ENCODE results near the gene KRT86. TPM values are rescaled to one million over a fixed set of nuclear protein-coding genes. Genes with fewer than 3 reads are reported as not detected.

KRT86 gene
- total RNA-seq, 4 donors from 2014 or later: 3.6 TPM; not detected in 3

GRCh38 chr12:52331039-52331438, 56.6 kb downstream of the KRT86 start:
- intact Hi-C loops (cut with DNase I; ENCODE audit: low total_unique reads): no loop called here
- Histone ChIP-seq H3K4me3 (no peak overlapping the region), H3K27ac (no peak overlapping the region), H3K9me3 (no peaks in the 10 kb centered on the region), H3K36me3 (no peaks in the 10 kb centered on the region), H3K4me1 (peaks cover 0 to 8% (median 0%) of the 10 kb centered on the region in 4 donors), H3K27me3 (no peaks in the 10 kb centered on the region)
- TF ChIP-seq POLR2AphosphoS5 (IDR thresholded peaks at IDR 0.05) (no peak), CTCF (IDR thresholded peaks at IDR 0.05) (no peak), POLR2A (IDR thresholded peaks at IDR 0.05) (no peak), EP300 (IDR thresholded peaks at IDR 0.05; ENCODE audit: low read depth) (no peak)
- DNase-seq: no peak
- 85% methylated on average over 1 of the region's 1 CpG; no CpG with 5 or more reads in 1 of the 2 donors for WGBS, 2 donors (ENCODE audit: low coverage in 1 of 2)
- in situ Hi-C loops (cut with MboI; ENCODE audit: low pct_ligation_motif_present in 1 of 4, low pct_unique_long_range_greater_than_20kb in 1 of 4, low sequenced_read_pairs in 3 of 4): no loop called here

GRCh38 chr12:52331833-52332232, 57.4 kb downstream of the KRT86 start:
- intact Hi-C loops (cut with DNase I; ENCODE audit: low total_unique reads) (no loop called here), in situ Hi-C loops (cut with MboI; ENCODE audit: low pct_ligation_motif_present in 1 of 4, low pct_unique_long_range_greater_than_20kb in 1 of 4, low sequenced_read_pairs in 3 of 4) (no loop called here)
- TF ChIP-seq EP300 (IDR thresholded peaks at IDR 0.05; ENCODE audit: low read depth) (no peak), POLR2A (IDR thresholded peaks at IDR 0.05) (no peak), POLR2AphosphoS5 (IDR thresholded peaks at IDR 0.05) (no peak), CTCF (IDR thresholded peaks at IDR 0.05) (no peak)
- H3K27ac ChIP-seq: no peak overlapping the region
- H3K4me1 ChIP-seq: peaks cover 0 to 8% (median 0%) of the 10 kb centered on the region in 4 donors
- H3K4me3 ChIP-seq: no peak overlapping the region
- H3K9me3 ChIP-seq: peaks cover 0 to 1% of the 10 kb centered on the region in 2 donors
- no peaks in the 10 kb centered on the region for H3K36me3 ChIP-seq
- peaks cover 2% of the 10 kb centered on the region for H3K27me3 ChIP-seq
- DNase-seq: no peak
- 79 to 87% methylated on average over 3 of the region's 3 CpGs for WGBS, 2 donors (ENCODE audit: low coverage in 1 of 2)

GRCh38 chr12:52332381-52332780, 57.9 kb downstream of the KRT86 start:
- no peak for TF ChIP-seq POLR2AphosphoS5 (IDR thresholded peaks at IDR 0.05)
- TF ChIP-seq CTCF (IDR thresholded peaks at IDR 0.05): no peak
- no peak for TF ChIP-seq POLR2A (IDR thresholded peaks at IDR 0.05)
- no peak for TF ChIP-seq EP300 (IDR thresholded peaks at IDR 0.05; ENCODE audit: low read depth)
- 90% methylated on average over 1 of the region's 1 CpG; no CpG with 5 or more reads in 1 of the 2 donors for WGBS, 2 donors (ENCODE audit: low coverage in 1 of 2)
- H3K27me3 ChIP-seq: peaks cover 6% of the 10 kb centered on the region
- no peak for DNase-seq
- intact Hi-C loops (cut with DNase I; ENCODE audit: low total_unique reads) (no loop called here), in situ Hi-C loops (cut with MboI; ENCODE audit: low pct_ligation_motif_present in 1 of 4, low pct_unique_long_range_greater_than_20kb in 1 of 4, low sequenced_read_pairs in 3 of 4) (no loop called here)
- H3K36me3 ChIP-seq: no peaks in the 10 kb centered on the region
- H3K27ac ChIP-seq: no peak overlapping the region
- peaks cover 0 to 8% (median 0%) of the 10 kb centered on the region in 4 donors for H3K4me1 ChIP-seq
- peaks cover 0 to 5% of the 10 kb centered on the region in 2 donors for H3K9me3 ChIP-seq
- H3K4me3 ChIP-seq: no peak overlapping the region

GRCh38 chr12:52333321-52333720, 58.9 kb downstream of the KRT86 start:
- Histone ChIP-seq H3K4me3 (no peak overlapping the region), H3K27ac (no peak overlapping the region), H3K4me1 (peaks cover 0 to 8% (median 0%) of the 10 kb centered on the region in 4 donors), H3K27me3 (peaks cover 6% of the 10 kb centered on the region), H3K36me3 (no peaks in the 10 kb centered on the region), H3K9me3 (peaks cover 0 to 5% of the 10 kb centered on the region in 2 donors)
- intact Hi-C loops (cut with DNase I; ENCODE audit: low total_unique reads) (no loop called here), in situ Hi-C loops (cut with MboI; ENCODE audit: low pct_ligation_motif_present in 1 of 4, low pct_unique_long_range_greater_than_20kb in 1 of 4, low sequenced_read_pairs in 3 of 4) (no loop called here)
- WGBS, 2 donors (ENCODE audit: low coverage in 1 of 2): 47% methylated on average over 3 of the region's 3 CpGs; no CpG with 5 or more reads in 1 of the 2 donors
- DNase-seq: no peak
- TF ChIP-seq EP300 (IDR thresholded peaks at IDR 0.05; ENCODE audit: low read depth) (no peak), POLR2A (IDR thresholded peaks at IDR 0.05) (no peak), POLR2AphosphoS5 (IDR thresholded peaks at IDR 0.05) (no peak), CTCF (IDR thresholded peaks at IDR 0.05) (no peak)

Measured in transverse colon (tissue), 4 donors.